HEK293 (cell line): ENCODE measurements around the gene OTOP3.
"Not testable (repeated sequence)": the region's sequence is repeated elsewhere in the genome, so short reads cannot be mapped to it uniquely, and the experiment has no call there.

Experiments used
- CTCF ChIA-PET: fragments of 350-600 bp; formaldehyde crosslinking; extraction: SDS; loops from one replicate; lab custom pipeline; 2021; ENCODE audit warnings: antibody characterized with exemption; lab: Yijun Ruan, JAX
- POLR2A ChIA-PET: fragments of 300-600 bp; formaldehyde crosslinking; extraction: SDS; loops from one replicate; lab custom pipeline; 2020; ENCODE audit warnings: antibody characterized with exemption, inconsistent platforms; lab: Yijun Ruan, JAX
- H3K27ac ChIP-seq: fragments of 200-500 bp; sonication (Bioruptor generic); 2 replicates; pipeline ENCODE4 v1.5.1; 2014; ENCODE audit warnings: low read depth, low read length, control low read depth, inconsistent platforms; ENCODE audit errors: extremely low read depth
- H3K36me3 ChIP-seq, 2 experiments: fragments of 200-500 bp in 1 of 2; sonication (Bioruptor generic) in 1 of 2; 1 replicate in 1 of 2; 2 replicates in 1 of 2; pipeline ENCODE4 v1.5.1; 2014 to 2017; ENCODE audit warnings: inconsistent platforms in 2 of 2, low read length in 2 of 2; ENCODE audit not compliant: control insufficient read depth in 2 of 2, insufficient read depth in 1 of 2
- H3K4me1 ChIP-seq: fragments of 200-500 bp; sonication (Bioruptor generic); 2 replicates; pipeline ENCODE4 v1.5.1; 2014; ENCODE audit warnings: mild to moderate bottlenecking, low read length, inconsistent platforms; ENCODE audit not compliant: control insufficient read depth, insufficient read depth
- H3K4me3 ChIP-seq: 2 replicates; pipeline ENCODE4 v1.5.1; 2011; ENCODE audit warnings: low read depth, mild to moderate bottlenecking, control low read depth, low read length, moderate library complexity
- H3K9me3 ChIP-seq: fragments of 200-500 bp; sonication (Bioruptor generic); 2 replicates; pipeline ENCODE4 v1.5.1; 2014; ENCODE audit warnings: low read depth, low read length, inconsistent platforms; ENCODE audit not compliant: control insufficient read depth, insufficient read depth
- EGR2 ChIP-seq: fragments of 450-650 bp; formaldehyde crosslinking; IDR thresholded peaks from 2 replicates; pipeline ENCODE4 v1.5.1; 2016; ENCODE audit warnings: low read depth, missing biosample characterization, missing genetic modification characterization
- FEZF1 ChIP-seq: fragments of 450-650 bp; formaldehyde crosslinking; IDR thresholded peaks from 2 replicates; pipeline ENCODE4 v1.5.1; 2016; ENCODE audit warnings: missing biosample characterization, missing genetic modification characterization
- OVOL3 ChIP-seq: fragments of 450-650 bp; formaldehyde crosslinking; IDR thresholded peaks from 2 replicates; pipeline ENCODE4 v1.5.1; 2016; ENCODE audit warnings: missing biosample characterization, missing genetic modification characterization
- PRDM4 ChIP-seq: fragments of 450-650 bp; formaldehyde crosslinking; IDR thresholded peaks from 2 replicates; pipeline ENCODE4 v1.5.1; 2017; ENCODE audit warnings: missing biosample characterization, missing genetic modification characterization
- SP2 ChIP-seq: fragments of 450-650 bp; formaldehyde crosslinking; IDR thresholded peaks from 2 replicates; pipeline ENCODE4 v1.5.1; 2016; ENCODE audit warnings: missing biosample characterization, missing genetic modification characterization
- WT1 ChIP-seq: fragments of 450-650 bp; formaldehyde crosslinking; IDR thresholded peaks from 2 replicates; pipeline ENCODE4 v1.5.1; 2016; ENCODE audit warnings: missing biosample characterization, missing genetic modification characterization
- ZBTB17 ChIP-seq: fragments of 450-650 bp; formaldehyde crosslinking; IDR thresholded peaks from 2 replicates; pipeline ENCODE4 v1.5.1; 2016; ENCODE audit warnings: missing biosample characterization, missing genetic modification characterization
- ZFHX2 ChIP-seq: fragments of 450-650 bp; formaldehyde crosslinking; conservative IDR thresholded peaks from 2 replicates; pipeline ENCODE4 v1.5.1; 2016; ENCODE audit warnings: missing biosample characterization, missing genetic modification characterization
- ZFP37 ChIP-seq: fragments of 450-650 bp; formaldehyde crosslinking; IDR thresholded peaks from 2 replicates; pipeline ENCODE4 v1.5.1; 2016; ENCODE audit warnings: missing biosample characterization, missing genetic modification characterization
- ZNF121 ChIP-seq: fragments of 450-650 bp; formaldehyde crosslinking; IDR thresholded peaks from 2 replicates; pipeline ENCODE4 v1.5.1; 2016; ENCODE audit warnings: missing biosample characterization, missing genetic modification characterization
- ZNF132 ChIP-seq: fragments of 450-650 bp; formaldehyde crosslinking; IDR thresholded peaks from 2 replicates; pipeline ENCODE4 v1.5.1; 2017; ENCODE audit warnings: missing biosample characterization, missing genetic modification characterization, borderline replicate concordance
- ZNF248 ChIP-seq: fragments of 450-650 bp; formaldehyde crosslinking; IDR thresholded peaks from 2 replicates; pipeline ENCODE4 v1.5.1; 2017; ENCODE audit warnings: missing biosample characterization, missing genetic modification characterization
- ZNF274 ChIP-seq, 2 experiments: fragments of 200-500 bp in 1 of 2; fragments of 450-650 bp in 1 of 2; sonication (Bioruptor generic) in 1 of 2; formaldehyde crosslinking in 1 of 2; IDR thresholded peaks; 2 replicates each; pipeline versions ENCODE4 v1.5.1 to v1.6.1; 2014 to 2016; ENCODE audit warnings: borderline replicate concordance in 1 of 2, inconsistent platforms in 1 of 2, low read length in 1 of 2, missing biosample characterization in 1 of 2, missing genetic modification characterization in 1 of 2
- ZNF280D ChIP-seq: fragments of 450-650 bp; formaldehyde crosslinking; IDR thresholded peaks from 2 replicates; pipeline ENCODE4 v1.5.1; 2016; ENCODE audit warnings: missing biosample characterization, missing genetic modification characterization
- ZNF292 ChIP-seq: fragments of 450-650 bp; formaldehyde crosslinking; IDR thresholded peaks from 2 replicates; pipeline ENCODE4 v1.5.1; 2016; ENCODE audit warnings: low read depth, missing biosample characterization, missing genetic modification characterization, borderline replicate concordance
- ZNF398 ChIP-seq: fragments of 450-650 bp; formaldehyde crosslinking; IDR thresholded peaks from 2 replicates; pipeline ENCODE4 v1.5.1; 2017; ENCODE audit warnings: missing biosample characterization, missing genetic modification characterization
- ZNF423 ChIP-seq: fragments of 450-650 bp; formaldehyde crosslinking; IDR thresholded peaks from 2 replicates; pipeline ENCODE4 v1.5.1; 2016; ENCODE audit warnings: missing biosample characterization, missing genetic modification characterization
- ZNF561 ChIP-seq: fragments of 450-650 bp; IDR thresholded peaks from 2 replicates; pipeline ENCODE4 v1.5.1; 2018; ENCODE audit warnings: missing biosample characterization, missing genetic modification characterization, borderline replicate concordance
- ZNF596 ChIP-seq: fragments of 450-650 bp; IDR thresholded peaks from 2 replicates; pipeline ENCODE4 v1.5.0; 2018; ENCODE audit warnings: missing biosample characterization, mild to moderate bottlenecking, missing genetic modification characterization, moderate library complexity
- ZNF600 ChIP-seq: fragments of 450-650 bp; formaldehyde crosslinking; IDR thresholded peaks from 2 replicates; pipeline ENCODE4 v1.5.1; 2016; ENCODE audit warnings: missing biosample characterization, missing genetic modification characterization
- ZNF610 ChIP-seq: fragments of 450-650 bp; formaldehyde crosslinking; IDR thresholded peaks from 2 replicates; pipeline ENCODE4 v1.5.1; 2016; ENCODE audit warnings: missing biosample characterization, missing genetic modification characterization, borderline replicate concordance

The OTOP3 gene

GRCh38 chr17:74969501-74969900 is 33.8 kb downstream of the OTOP3 start:
- CTCF ChIA-PET = interaction anchor here (0.6 to 1.5 kb wide), 3 partner anchors 19 to 127 kb away, joined by 3 to 6 read pairs (median 3); no protein-coding TSS in a partner anchor
- H3K9me3 ChIP-seq, H3K36me3 ChIP-seq, H3K4me3 ChIP-seq, H3K27ac ChIP-seq, H3K4me1 ChIP-seq: not testable (repeated sequence)
- POLR2A ChIA-PET = interaction anchor here (1.1 kb wide), 1 partner anchor 59 kb away, joined by 3 read pairs; no protein-coding TSS in a partner anchor
- peak; percentile 96 for TF ChIP-seq ZNF121

GRCh38 chr17:74970395-74970794 is 34.7 kb downstream of the OTOP3 start:
- POLR2A ChIA-PET = interaction anchor here (1.1 to 5.4 kb wide), 2 partner anchors 18 to 58 kb away, joined by 3 to 50 read pairs; partner anchors contain the start of gene CDR2L
- no peak for TF ChIP-seq ZNF423 (tag by site-specific recombination)
- no peak for TF ChIP-seq ZNF610 (tag by site-specific recombination)
- TF ChIP-seq WT1 (tag by site-specific recombination) = no peak
- TF ChIP-seq SP2 (tag by site-specific recombination) = no peak
- TF ChIP-seq EGR2 (tag by site-specific recombination) = no peak
- TF ChIP-seq ZNF596 = no peak
- CTCF ChIA-PET = interaction anchor here (0.5 to 4.2 kb wide), 5 partner anchors 9 to 144 kb away, joined by 3 to 42 read pairs (median 3); no protein-coding TSS in a partner anchor

GRCh38 chr17:74971069-74971841 is 35.6 kb downstream of the OTOP3 start:
- no peak for TF ChIP-seq PRDM4 (tag by site-specific recombination)
- no peak for TF ChIP-seq ZNF121
- no peak for TF ChIP-seq ZNF398 (tag by site-specific recombination)
- no peak for TF ChIP-seq ZNF248 (tag by site-specific recombination)
- TF ChIP-seq ZNF274 (IDR thresholded peaks at IDR 0.05; ENCODE audit: low read length) = no peak
- TF ChIP-seq ZNF274 (tag by site-specific recombination; IDR thresholded peaks at IDR 0.05; ENCODE audit: borderline replicate concordance) = no peak
- TF ChIP-seq FEZF1 (tag by site-specific recombination) = no peak
- TF ChIP-seq WT1 (tag by site-specific recombination) = peak; percentile 36; the same call in 1 of the 2 replicates
- TF ChIP-seq ZNF280D (tag by site-specific recombination) = no peak
- TF ChIP-seq ZNF596 = no peak
- TF ChIP-seq ZNF132 (tag by site-specific recombination) = no peak
- TF ChIP-seq ZFP37 (tag by site-specific recombination) = no peak
- peak; percentile 62 for TF ChIP-seq ZBTB17 (tag by site-specific recombination)
- TF ChIP-seq ZFHX2 (tag by site-specific recombination) = peak; percentile 8; the same call in 1 of the 2 replicates
- TF ChIP-seq ZNF292 (tag by site-specific recombination) = no peak
- peak; percentile 27; the same call in 1 of the 2 replicates for TF ChIP-seq ZNF600 (tag by site-specific recombination)
- no peak for TF ChIP-seq OVOL3
- TF ChIP-seq ZNF561 (tag by site-specific recombination) = no peak
- TF ChIP-seq, all 188 proteins: peak for 4
- Histone ChIP-seq H3K27ac (peak overlapping the region; percentile 16; the same call in 1 of the 2 replicates), H3K9me3 (no peaks in the 10 kb centered on the region), H3K36me3 (no peaks in the 10 kb centered on the region), H3K4me3 (peak overlapping the region; percentile 74), H3K4me1 (peaks cover 4% of the 10 kb centered on the region; the same call in 1 of the 2 replicates)
- POLR2A ChIA-PET = interaction anchor here (0.6 to 5.4 kb wide), 14 partner anchors 10 to 291 kb away, joined by 3 to 50 read pairs (median 6); partner anchors contain the start of genes CDR2L, FDXR, GGA3 and MRPL58
- CTCF ChIA-PET = interaction anchor here (0.6 to 4.2 kb wide), 5 partner anchors 10 to 530 kb away, joined by 3 to 42 read pairs (median 4); no protein-coding TSS in a partner anchor

More at GRCh38 chr17:74970395-74970794, 34.7 kb downstream of the OTOP3 start:
- no peaks in the 10 kb centered on the region for H3K36me3 ChIP-seq
- H3K4me1 ChIP-seq = peaks cover 4% of the 10 kb centered on the region; the same call in 1 of the 2 replicates
- H3K27ac ChIP-seq = no peak overlapping the region
- H3K9me3 ChIP-seq = no peaks in the 10 kb centered on the region
- H3K4me3 ChIP-seq = no peak overlapping the region
